GM23338 (cell line): ENCODE data around the gene DECR2. TPM values are rescaled to one million over a fixed set of nuclear protein-coding genes. Genes with fewer than 3 reads are reported as not detected.

Source experiments
- ATAC-seq: fragments of 200-7000 bp; cut with Tn5 transposase; 3 replicates; pipeline ENCODE4 v1.9.1; 2020
- DNase-seq: peaks from one replicate; pipeline ENCODE4 v3.0.0-alpha.2; 2015; ENCODE audit warnings: low spot score
- H2AFZ ChIP-seq: fragments of 200-600 bp; sonication (generic); 2 replicates; pipeline ENCODE4 v1.8.0; 2016; ENCODE audit warnings: antibody characterized with exemption, mild to moderate bottlenecking, moderate library complexity
- H3F3A ChIP-seq: fragments of 200-600 bp; sonication (generic); replicated peaks from 2 replicates; pipeline ENCODE4 v1.8.0; 2017; ENCODE audit warnings: antibody characterized with exemption, mixed run types, low read depth
- H3K27ac ChIP-seq: fragments of 200-600 bp; sonication (generic); 2 replicates; pipeline ENCODE4 v1.6.1; 2016; ENCODE audit warnings: low read depth
- H3K27me3 ChIP-seq: fragments of 200-600 bp; sonication (generic); 2 replicates; pipeline ENCODE4 v1.8.0; 2016; ENCODE audit warnings: mild to moderate bottlenecking, mixed run types, moderate library complexity; ENCODE audit not compliant: insufficient read depth
- H3K36me3 ChIP-seq: fragments of 200-600 bp; sonication (generic); 2 replicates; pipeline ENCODE4 v1.8.0; 2016; ENCODE audit warnings: mild to moderate bottlenecking; ENCODE audit not compliant: insufficient read depth
- H3K4me1 ChIP-seq: fragments of 200-600 bp; sonication (generic); 2 replicates; pipeline ENCODE4 v1.8.0; 2016; ENCODE audit warnings: mild to moderate bottlenecking, moderate library complexity; ENCODE audit not compliant: insufficient read depth
- H3K4me2 ChIP-seq: fragments of 200-600 bp; sonication (generic); 2 replicates; pipeline ENCODE4 v1.7.1; 2017; ENCODE audit warnings: mixed run types
- H3K4me3 ChIP-seq: fragments of 200-600 bp; sonication (generic); 2 replicates; pipeline ENCODE4 v1.6.1; 2016; ENCODE audit warnings: mixed run types
- H3K79me2 ChIP-seq: fragments of 200-600 bp; sonication (generic); replicated peaks from 2 replicates; pipeline ENCODE4 v1.8.0; 2017; ENCODE audit warnings: mild to moderate bottlenecking; ENCODE audit not compliant: insufficient read depth
- H3K9me2 ChIP-seq: fragments of 200-600 bp; sonication (generic); 2 replicates; pipeline ENCODE4 v1.8.0; 2017; ENCODE audit not compliant: insufficient read depth
- H4K20me1 ChIP-seq: fragments of 200-600 bp; sonication (generic); replicated peaks from 2 replicates; pipeline ENCODE4 v1.8.0; 2017; ENCODE audit warnings: mild to moderate bottlenecking; ENCODE audit not compliant: insufficient read depth
- H3K27ac Mint-ChIP-seq: 2 replicates; pipeline ENCODE4 v1.8.0; 2020; ENCODE audit warnings: inconsistent platforms, mild to moderate bottlenecking, moderate library complexity, mixed read lengths
- H3K27me3 Mint-ChIP-seq: 3 replicates; pipeline ENCODE4 v1.8.0; 2022; ENCODE audit warnings: low read depth, mild to moderate bottlenecking, moderate library complexity, mixed read lengths, inconsistent platforms; ENCODE audit not compliant: insufficient read depth, poor library complexity
- H3K36me3 Mint-ChIP-seq: 3 replicates; pipeline ENCODE4 v1.8.0; 2021; ENCODE audit warnings: low read depth, mild to moderate bottlenecking, inconsistent platforms, moderate library complexity, mixed read lengths
- H3K4me1 Mint-ChIP-seq: 3 replicates; pipeline ENCODE4 v1.8.0; 2020; ENCODE audit warnings: mild to moderate bottlenecking, inconsistent platforms, mixed read lengths
- H3K4me3 Mint-ChIP-seq: 3 replicates; pipeline ENCODE4 v1.8.0; 2021; ENCODE audit warnings: moderate library complexity, mild to moderate bottlenecking, inconsistent platforms, mixed read lengths
- H3K9me3 Mint-ChIP-seq: 3 replicates; pipeline ENCODE4 v1.8.0; 2020; ENCODE audit warnings: moderate library complexity, mild to moderate bottlenecking, inconsistent platforms, mixed read lengths
- CREB1 ChIP-seq: fragments of 250-450 bp; sonication (Bioruptor Pico); IDR thresholded peaks from 2 replicates; pipeline ENCODE4 v1.5.0; 2020; ENCODE audit warnings: low read depth, mild to moderate bottlenecking, moderate library complexity
- ETS1 ChIP-seq: IDR thresholded peaks from 2 replicates; pipeline ENCODE4 v1.6.1; 2016; ENCODE audit warnings: antibody characterized with exemption
- EZH2 ChIP-seq: fragments of 200-600 bp; sonication (generic); IDR thresholded peaks from one replicate; pipeline ENCODE4 v1.8.0; 2017; ENCODE audit warnings: antibody characterized with exemption, mild to moderate bottlenecking, low read depth; ENCODE audit not compliant: unreplicated experiment
- EZH2phosphoT487 ChIP-seq: fragments of 200-600 bp; sonication (generic); IDR thresholded peaks from one replicate; pipeline ENCODE4 v1.8.1; 2018; ENCODE audit warnings: antibody characterized with exemption; ENCODE audit not compliant: unreplicated experiment
- JUNB ChIP-seq: IDR thresholded peaks from one replicate; pipeline ENCODE4 v1.6.1; 2016; ENCODE audit warnings: antibody characterized with exemption; ENCODE audit not compliant: unreplicated experiment
- NANOG ChIP-seq: IDR thresholded peaks from 2 replicates; pipeline ENCODE4 v1.6.1; 2016; ENCODE audit warnings: antibody characterized with exemption, borderline replicate concordance
- STAT1 ChIP-seq: IDR thresholded peaks from one replicate; pipeline ENCODE4 v1.6.1; 2016; ENCODE audit warnings: antibody characterized with exemption; ENCODE audit not compliant: unreplicated experiment
- ZNF114 ChIP-seq: fragments of 250-450 bp; sonication (Bioruptor Pico); IDR thresholded peaks from 2 replicates; pipeline ENCODE4 v1.5.0; 2020; ENCODE audit warnings: mild to moderate bottlenecking, moderate library complexity
- ZNF331 ChIP-seq: fragments of 250-450 bp; sonication (Bioruptor Pico); IDR thresholded peaks from 2 replicates; pipeline ENCODE4 v1.5.0; 2020; ENCODE audit warnings: low read depth, mild to moderate bottlenecking, moderate library complexity
- polyA plus RNA-seq: library from polyadenylated mRNA; unstranded; fragments of >200 nt; fragmentation: Nextera tagmentation; extraction: Ambion mirVana; gene quantifications from 2 replicates; pipeline ENCODE4 v1.2.1, GENCODE V29; 2016
- total RNA-seq: library from RNA; depleted of rRNA; stranded (reverse); fragments of >200 nt; shearing (Covaris generic); gene quantifications from 2 replicates; pipeline ENCODE4 v1.2.3, GENCODE V29; 2014
- TF ChIP-seq, protein P1 (sequence below): IDR thresholded peaks from one replicate; pipeline ENCODE4 v1.6.1; 2018; ENCODE audit warnings: antibody characterized with exemption; ENCODE audit not compliant: unreplicated experiment
- TF ChIP-seq, protein P2 (sequence below), 2 experiments: fragments of 200-600 bp in 1 of 2; sonication (generic) in 1 of 2; conservative IDR thresholded peaks; 2 replicates each; pipeline versions ENCODE4 v1.5.1 to v1.6.1; 2016 to 2017; ENCODE audit warnings: antibody characterized with exemption in 2 of 2, low read depth in 2 of 2, mild to moderate bottlenecking in 2 of 2, moderate library complexity in 1 of 2

Gene DECR2
- total and polyA plus RNA-seq, 2 experiments from 2014 or later: 20.3 to 26.9 TPM

- TF ChIP-seq, protein P1, sequence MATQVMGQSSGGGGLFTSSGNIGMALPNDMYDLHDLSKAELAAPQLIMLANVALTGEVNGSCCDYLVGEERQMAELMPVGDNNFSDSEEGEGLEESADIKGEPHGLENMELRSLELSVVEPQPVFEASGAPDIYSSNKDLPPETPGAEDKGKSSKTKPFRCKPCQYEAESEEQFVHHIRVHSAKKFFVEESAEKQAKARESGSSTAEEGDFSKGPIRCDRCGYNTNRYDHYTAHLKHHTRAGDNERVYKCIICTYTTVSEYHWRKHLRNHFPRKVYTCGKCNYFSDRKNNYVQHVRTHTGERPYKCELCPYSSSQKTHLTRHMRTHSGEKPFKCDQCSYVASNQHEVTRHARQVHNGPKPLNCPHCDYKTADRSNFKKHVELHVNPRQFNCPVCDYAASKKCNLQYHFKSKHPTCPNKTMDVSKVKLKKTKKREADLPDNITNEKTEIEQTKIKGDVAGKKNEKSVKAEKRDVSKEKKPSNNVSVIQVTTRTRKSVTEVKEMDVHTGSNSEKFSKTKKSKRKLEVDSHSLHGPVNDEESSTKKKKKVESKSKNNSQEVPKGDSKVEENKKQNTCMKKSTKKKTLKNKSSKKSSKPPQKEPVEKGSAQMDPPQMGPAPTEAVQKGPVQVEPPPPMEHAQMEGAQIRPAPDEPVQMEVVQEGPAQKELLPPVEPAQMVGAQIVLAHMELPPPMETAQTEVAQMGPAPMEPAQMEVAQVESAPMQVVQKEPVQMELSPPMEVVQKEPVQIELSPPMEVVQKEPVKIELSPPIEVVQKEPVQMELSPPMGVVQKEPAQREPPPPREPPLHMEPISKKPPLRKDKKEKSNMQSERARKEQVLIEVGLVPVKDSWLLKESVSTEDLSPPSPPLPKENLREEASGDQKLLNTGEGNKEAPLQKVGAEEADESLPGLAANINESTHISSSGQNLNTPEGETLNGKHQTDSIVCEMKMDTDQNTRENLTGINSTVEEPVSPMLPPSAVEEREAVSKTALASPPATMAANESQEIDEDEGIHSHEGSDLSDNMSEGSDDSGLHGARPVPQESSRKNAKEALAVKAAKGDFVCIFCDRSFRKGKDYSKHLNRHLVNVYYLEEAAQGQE: no peak
- TF ChIP-seq NANOG (no peak), ETS1 (no peak), ZNF331 (CRISPR knock-in tag) (no peak), EZH2 (no peak), EZH2phosphoT487 (no peak)
- TF ChIP-seq, protein P2, sequence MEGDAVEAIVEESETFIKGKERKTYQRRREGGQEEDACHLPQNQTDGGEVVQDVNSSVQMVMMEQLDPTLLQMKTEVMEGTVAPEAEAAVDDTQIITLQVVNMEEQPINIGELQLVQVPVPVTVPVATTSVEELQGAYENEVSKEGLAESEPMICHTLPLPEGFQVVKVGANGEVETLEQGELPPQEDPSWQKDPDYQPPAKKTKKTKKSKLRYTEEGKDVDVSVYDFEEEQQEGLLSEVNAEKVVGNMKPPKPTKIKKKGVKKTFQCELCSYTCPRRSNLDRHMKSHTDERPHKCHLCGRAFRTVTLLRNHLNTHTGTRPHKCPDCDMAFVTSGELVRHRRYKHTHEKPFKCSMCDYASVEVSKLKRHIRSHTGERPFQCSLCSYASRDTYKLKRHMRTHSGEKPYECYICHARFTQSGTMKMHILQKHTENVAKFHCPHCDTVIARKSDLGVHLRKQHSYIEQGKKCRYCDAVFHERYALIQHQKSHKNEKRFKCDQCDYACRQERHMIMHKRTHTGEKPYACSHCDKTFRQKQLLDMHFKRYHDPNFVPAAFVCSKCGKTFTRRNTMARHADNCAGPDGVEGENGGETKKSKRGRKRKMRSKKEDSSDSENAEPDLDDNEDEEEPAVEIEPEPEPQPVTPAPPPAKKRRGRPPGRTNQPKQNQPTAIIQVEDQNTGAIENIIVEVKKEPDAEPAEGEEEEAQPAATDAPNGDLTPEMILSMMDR (conservative IDR thresholded peaks at IDR 0.05; ENCODE audit: low read depth in 2 of 2): no peak
Observed at GRCh38 chr16:450385-450784, 48.7 kb downstream of the DECR2 start (continued).

- Histone ChIP-seq H4K20me1 (peaks cover 3% of the 10 kb centered on the region; the same call in 1 of the 2 replicates), H3K27ac (no peak overlapping the region), H3K79me2 (peaks cover 5% of the 10 kb centered on the region), H3F3A (no peaks in the 10 kb centered on the region), H3K4me2 (no peak overlapping the region), H3K36me3 (no peaks in the 10 kb centered on the region), H3K4me1 (no peaks in the 10 kb centered on the region), H3K4me3 (no peak overlapping the region), H2AFZ (no peak overlapping the region), H3K9me2 (no peaks in the 10 kb centered on the region), H3K27me3 (no peaks in the 10 kb centered on the region)
- Mint-ChIP-seq H3K27ac (no peak overlapping the region), H3K36me3 (no peaks in the 10 kb centered on the region), H3K4me3 (no peak overlapping the region), H3K27me3 (peaks cover 5% of the 10 kb centered on the region), H3K4me1 (peaks cover 7% of the 10 kb centered on the region; the same call in 2 of the 3 replicates), H3K9me3 (no peaks in the 10 kb centered on the region)
- DNase-seq (no peak), ATAC-seq (peak; percentile 42)
- TF ChIP-seq STAT1: no peak
- TF ChIP-seq ZNF114: no peak
- TF ChIP-seq EZH2phosphoT487: no peak
- no peak for TF ChIP-seq ZNF331 (CRISPR knock-in tag)
- TF ChIP-seq, protein P1: no peak
- TF ChIP-seq JUNB: no peak
- TF ChIP-seq CREB1: no peak
Observed at GRCh38 chr16:450785-451512, 49.3 kb downstream of the DECR2 start.
